ENCODE results near the gene GPC3.

Gene GPC3

GRCh38 chrX:133910539-133910938, 74.9 kb downstream of the GPC3 start:
- TF ChIP-seq ZFX (IDR thresholded peaks at IDR 0.05; ENCODE audit: borderline replicate concordance) = no peak
- TF ChIP-seq CTCF (IDR thresholded peaks at IDR 0.05) = no peak
- no peak overlapping the region for H3K27ac ChIP-seq

GRCh38 chrX:133909888-133910287, 75.5 kb downstream of the GPC3 start:
- no peak overlapping the region for H3K27ac ChIP-seq
- TF ChIP-seq CTCF (IDR thresholded peaks at IDR 0.05) (no peak), ZFX (IDR thresholded peaks at IDR 0.05; ENCODE audit: borderline replicate concordance) (no peak)

- no peak for TF ChIP-seq CTCF (IDR thresholded peaks at IDR 0.05)
- no peak for TF ChIP-seq ZFX (IDR thresholded peaks at IDR 0.05; ENCODE audit: borderline replicate concordance)
- no peak overlapping the region for H3K27ac ChIP-seq
Measured at GRCh38 chrX:133908223-133908955, 77.0 kb downstream of the GPC3 start.

GRCh38 chrX:133907606-133908005, 77.8 kb downstream of the GPC3 start:
- TF ChIP-seq CTCF (IDR thresholded peaks at IDR 0.05) = no peak
- no peak overlapping the region for H3K27ac ChIP-seq

- no peak for TF ChIP-seq CTCF (IDR thresholded peaks at IDR 0.05)
- TF ChIP-seq ZFX (IDR thresholded peaks at IDR 0.05; ENCODE audit: borderline replicate concordance) = no peak
- H3K27ac ChIP-seq = no peak overlapping the region
Measured at GRCh38 chrX:133905305-133905704, 80.1 kb downstream of the GPC3 start.

GRCh38 chrX:133897593-133898163, 87.7 kb downstream of the GPC3 start:
- H3K27ac ChIP-seq = no peak overlapping the region
- no peak for TF ChIP-seq ZFX (IDR thresholded peaks at IDR 0.05; ENCODE audit: borderline replicate concordance)
- TF ChIP-seq CTCF (IDR thresholded peaks at IDR 0.05) = no peak

- H3K27ac ChIP-seq = no peak overlapping the region
- TF ChIP-seq CTCF (IDR thresholded peaks at IDR 0.05) (no peak), ZFX (IDR thresholded peaks at IDR 0.05; ENCODE audit: borderline replicate concordance) (no peak)
Measured at GRCh38 chrX:133892337-133892736, 93.1 kb downstream of the GPC3 start.
